ENCODE results near the gene SLC25A30. TPM values are rescaled to one million over a fixed set of nuclear protein-coding genes. Genes with fewer than 3 reads are reported as not detected.

SLC25A30 gene
- total and polyA plus RNA-seq, 9 of the 15 experiments (the other 6 are each of a cell fraction or from before 2014, with no cell fraction given), result 1.1 to 11.1 (median 5.6) TPM

DNA sequence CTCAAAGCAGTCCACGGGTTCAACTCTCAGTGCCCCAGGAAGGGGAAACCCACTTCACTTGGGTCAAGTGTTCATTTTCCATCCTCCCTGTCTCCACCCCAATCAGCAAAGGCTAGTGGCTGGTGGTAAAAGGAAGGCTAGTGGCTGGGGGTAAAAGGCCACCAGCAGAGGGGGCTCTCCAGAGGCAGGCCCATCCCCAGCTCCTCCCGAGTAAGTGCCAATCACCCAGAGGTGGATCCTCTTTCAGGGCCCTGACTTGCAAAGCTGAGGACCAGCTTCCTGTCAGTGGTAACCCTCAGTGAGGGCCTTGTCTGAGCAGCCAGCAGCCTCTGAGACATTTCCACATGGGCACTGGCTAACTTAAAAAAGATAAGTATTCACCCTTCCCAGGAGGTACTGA is 55.2 kb downstream of the SLC25A30 start (continued):
- TF ChIP-seq, protein P1, sequence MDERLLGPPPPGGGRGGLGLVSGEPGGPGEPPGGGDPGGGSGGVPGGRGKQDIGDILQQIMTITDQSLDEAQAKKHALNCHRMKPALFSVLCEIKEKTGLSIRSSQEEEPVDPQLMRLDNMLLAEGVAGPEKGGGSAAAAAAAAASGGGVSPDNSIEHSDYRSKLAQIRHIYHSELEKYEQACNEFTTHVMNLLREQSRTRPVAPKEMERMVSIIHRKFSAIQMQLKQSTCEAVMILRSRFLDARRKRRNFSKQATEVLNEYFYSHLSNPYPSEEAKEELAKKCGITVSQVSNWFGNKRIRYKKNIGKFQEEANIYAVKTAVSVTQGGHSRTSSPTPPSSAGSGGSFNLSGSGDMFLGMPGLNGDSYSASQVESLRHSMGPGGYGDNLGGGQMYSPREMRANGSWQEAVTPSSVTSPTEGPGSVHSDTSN (CRISPR knock-in tag; IDR thresholded peaks at IDR 0.05; ENCODE audit: low read depth), result peak; percentile 41; the same call in 1 of the 2 replicates
- TF ChIP-seq, protein P1 (tag; conservative IDR thresholded peaks at IDR 0.05; ENCODE audit: low read depth), result peak; percentile 78
- TF ChIP-seq, protein P2, sequence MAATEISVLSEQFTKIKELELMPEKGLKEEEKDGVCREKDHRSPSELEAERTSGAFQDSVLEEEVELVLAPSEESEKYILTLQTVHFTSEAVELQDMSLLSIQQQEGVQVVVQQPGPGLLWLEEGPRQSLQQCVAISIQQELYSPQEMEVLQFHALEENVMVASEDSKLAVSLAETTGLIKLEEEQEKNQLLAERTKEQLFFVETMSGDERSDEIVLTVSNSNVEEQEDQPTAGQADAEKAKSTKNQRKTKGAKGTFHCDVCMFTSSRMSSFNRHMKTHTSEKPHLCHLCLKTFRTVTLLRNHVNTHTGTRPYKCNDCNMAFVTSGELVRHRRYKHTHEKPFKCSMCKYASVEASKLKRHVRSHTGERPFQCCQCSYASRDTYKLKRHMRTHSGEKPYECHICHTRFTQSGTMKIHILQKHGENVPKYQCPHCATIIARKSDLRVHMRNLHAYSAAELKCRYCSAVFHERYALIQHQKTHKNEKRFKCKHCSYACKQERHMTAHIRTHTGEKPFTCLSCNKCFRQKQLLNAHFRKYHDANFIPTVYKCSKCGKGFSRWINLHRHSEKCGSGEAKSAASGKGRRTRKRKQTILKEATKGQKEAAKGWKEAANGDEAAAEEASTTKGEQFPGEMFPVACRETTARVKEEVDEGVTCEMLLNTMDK (IDR thresholded peaks at IDR 0.05; ENCODE audit: borderline replicate concordance, insufficient read depth, low read depth, low read length, poor library complexity, severe bottlenecking), result peak; percentile 41
- TF ChIP-seq MEIS2 (IDR thresholded peaks at IDR 0.05; ENCODE audit: partially characterized antibody) (peak; percentile 55), RCOR1 (IDR thresholded peaks at IDR 0.05; ENCODE audit: borderline replicate concordance in 1 of 2, low read depth in 2 of 2, low read length in 2 of 2) (peak in 1 of 2 experiments; percentile 43; a peak in 1 of 4 replicates), ZNF696 (CRISPR knock-in tag; conservative IDR thresholded peaks at IDR 0.05) (no peak), ARNT (IDR thresholded peaks at IDR 0.05) (no peak), POLR2A (conservative IDR thresholded peaks at IDR 0.05) (no peak), PHB (CRISPR knock-in tag; IDR thresholded peaks at IDR 0.05) (no peak), ZFX (CRISPR knock-in tag; IDR thresholded peaks at IDR 0.05) (no peak), U2AF2 (optimal IDR thresholded peaks at IDR 0.05; ENCODE audit: low read depth, low read length) (no peak)
- TF ChIP-seq, protein P3, sequence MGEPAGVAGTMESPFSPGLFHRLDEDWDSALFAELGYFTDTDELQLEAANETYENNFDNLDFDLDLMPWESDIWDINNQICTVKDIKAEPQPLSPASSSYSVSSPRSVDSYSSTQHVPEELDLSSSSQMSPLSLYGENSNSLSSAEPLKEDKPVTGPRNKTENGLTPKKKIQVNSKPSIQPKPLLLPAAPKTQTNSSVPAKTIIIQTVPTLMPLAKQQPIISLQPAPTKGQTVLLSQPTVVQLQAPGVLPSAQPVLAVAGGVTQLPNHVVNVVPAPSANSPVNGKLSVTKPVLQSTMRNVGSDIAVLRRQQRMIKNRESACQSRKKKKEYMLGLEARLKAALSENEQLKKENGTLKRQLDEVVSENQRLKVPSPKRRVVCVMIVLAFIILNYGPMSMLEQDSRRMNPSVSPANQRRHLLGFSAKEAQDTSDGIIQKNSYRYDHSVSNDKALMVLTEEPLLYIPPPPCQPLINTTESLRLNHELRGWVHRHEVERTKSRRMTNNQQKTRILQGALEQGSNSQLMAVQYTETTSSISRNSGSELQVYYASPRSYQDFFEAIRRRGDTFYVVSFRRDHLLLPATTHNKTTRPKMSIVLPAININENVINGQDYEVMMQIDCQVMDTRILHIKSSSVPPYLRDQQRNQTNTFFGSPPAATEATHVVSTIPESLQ (CRISPR knock-in tag; IDR thresholded peaks at IDR 0.05), result no peak
- TF ChIP-seq, protein P4, sequence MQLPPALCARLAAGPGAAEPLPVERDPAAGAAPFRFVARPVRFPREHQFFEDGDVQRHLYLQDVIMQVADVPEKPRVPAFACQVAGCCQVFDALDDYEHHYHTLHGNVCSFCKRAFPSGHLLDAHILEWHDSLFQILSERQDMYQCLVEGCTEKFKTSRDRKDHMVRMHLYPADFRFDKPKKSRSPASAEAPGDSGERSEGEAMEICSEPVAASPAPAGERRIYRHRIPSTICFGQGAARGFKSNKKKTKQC (CRISPR knock-in tag; IDR thresholded peaks at IDR 0.05), result no peak
- TF ChIP-seq, protein P5, sequence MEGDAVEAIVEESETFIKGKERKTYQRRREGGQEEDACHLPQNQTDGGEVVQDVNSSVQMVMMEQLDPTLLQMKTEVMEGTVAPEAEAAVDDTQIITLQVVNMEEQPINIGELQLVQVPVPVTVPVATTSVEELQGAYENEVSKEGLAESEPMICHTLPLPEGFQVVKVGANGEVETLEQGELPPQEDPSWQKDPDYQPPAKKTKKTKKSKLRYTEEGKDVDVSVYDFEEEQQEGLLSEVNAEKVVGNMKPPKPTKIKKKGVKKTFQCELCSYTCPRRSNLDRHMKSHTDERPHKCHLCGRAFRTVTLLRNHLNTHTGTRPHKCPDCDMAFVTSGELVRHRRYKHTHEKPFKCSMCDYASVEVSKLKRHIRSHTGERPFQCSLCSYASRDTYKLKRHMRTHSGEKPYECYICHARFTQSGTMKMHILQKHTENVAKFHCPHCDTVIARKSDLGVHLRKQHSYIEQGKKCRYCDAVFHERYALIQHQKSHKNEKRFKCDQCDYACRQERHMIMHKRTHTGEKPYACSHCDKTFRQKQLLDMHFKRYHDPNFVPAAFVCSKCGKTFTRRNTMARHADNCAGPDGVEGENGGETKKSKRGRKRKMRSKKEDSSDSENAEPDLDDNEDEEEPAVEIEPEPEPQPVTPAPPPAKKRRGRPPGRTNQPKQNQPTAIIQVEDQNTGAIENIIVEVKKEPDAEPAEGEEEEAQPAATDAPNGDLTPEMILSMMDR (IDR thresholded peaks at IDR 0.05 in 2 of 3, conservative IDR thresholded peaks at IDR 0.05 in 1 of 3; ENCODE audit: insufficient read depth in 2 of 3, low read depth in 1 of 3, low read length in 3 of 3), result peak; percentile 53 to 74 (median 62)
- TF ChIP-seq, protein P6, sequence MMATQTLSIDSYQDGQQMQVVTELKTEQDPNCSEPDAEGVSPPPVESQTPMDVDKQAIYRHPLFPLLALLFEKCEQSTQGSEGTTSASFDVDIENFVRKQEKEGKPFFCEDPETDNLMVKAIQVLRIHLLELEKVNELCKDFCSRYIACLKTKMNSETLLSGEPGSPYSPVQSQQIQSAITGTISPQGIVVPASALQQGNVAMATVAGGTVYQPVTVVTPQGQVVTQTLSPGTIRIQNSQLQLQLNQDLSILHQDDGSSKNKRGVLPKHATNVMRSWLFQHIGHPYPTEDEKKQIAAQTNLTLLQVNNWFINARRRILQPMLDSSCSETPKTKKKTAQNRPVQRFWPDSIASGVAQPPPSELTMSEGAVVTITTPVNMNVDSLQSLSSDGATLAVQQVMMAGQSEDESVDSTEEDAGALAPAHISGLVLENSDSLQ (IDR thresholded peaks at IDR 0.05), result peak; percentile 95

All from K562 (cell line).